ENCODE results near the gene HCN4. TPM values are rescaled to one million over a fixed set of nuclear protein-coding genes. Genes with fewer than 3 reads are reported as not detected.
"Not testable (repeated sequence)": the region's sequence is repeated elsewhere in the genome, so short reads cannot be mapped to it uniquely, and the experiment has no call there.

The HCN4 gene
- total and polyA plus RNA-seq, 2 of the 8 experiments (the other 6 are each of a cell fraction or from before 2014, with no cell fraction given), result 3.7 to 8.5 TPM

DNA sequence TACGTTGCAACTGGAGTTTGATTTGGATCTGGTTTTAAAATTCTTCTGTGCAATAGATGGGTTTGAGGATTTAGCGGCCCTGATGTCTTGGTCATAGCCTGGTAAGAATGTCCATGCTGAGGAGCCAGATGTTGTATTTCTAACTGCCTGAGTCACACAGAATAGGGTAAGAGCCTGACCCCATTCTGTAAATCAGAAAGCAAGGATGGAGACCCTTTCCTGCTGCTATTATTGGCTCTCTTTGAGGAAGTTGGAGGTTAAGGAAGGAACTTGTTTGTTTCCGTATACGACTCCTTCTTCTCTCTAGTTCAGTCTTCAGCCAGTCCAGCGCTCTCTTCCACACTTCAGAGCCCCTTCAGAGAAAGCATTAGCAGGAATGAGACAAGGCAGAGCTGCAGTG, 65.1 kb downstream of the HCN4 start (continued):
- TF ChIP-seq MAFK (IDR thresholded peaks at IDR 0.05; ENCODE audit: low read depth, low read length), result no peak

DNA sequence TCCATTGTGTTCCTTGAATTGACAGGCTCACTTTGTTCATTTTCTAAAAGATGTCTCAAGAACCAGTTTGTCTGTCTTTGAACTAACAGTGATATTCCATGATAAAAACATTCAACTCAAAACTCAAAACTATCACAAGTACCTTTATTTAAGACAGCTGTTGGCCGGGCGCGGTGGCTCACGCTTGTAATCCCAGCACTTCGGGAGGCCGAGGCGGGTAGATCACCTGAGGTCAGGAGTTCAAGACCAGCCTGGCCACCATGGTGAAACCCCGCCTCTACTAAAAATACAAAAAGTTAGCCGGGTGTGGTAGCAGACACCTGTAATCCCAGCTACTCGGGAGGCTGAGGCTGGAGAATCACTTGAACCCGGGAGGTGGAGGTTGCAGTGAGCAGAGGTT, 68.5 kb downstream of the HCN4 start:
- H3K18ac ChIP-seq (ENCODE audit: extremely low read depth, low read length); H2AK5ac ChIP-seq (ENCODE audit: low read depth, low read length); H4K5ac ChIP-seq (ENCODE audit: insufficient read length, low read depth, low read length); H3K4me2 ChIP-seq (ENCODE audit: insufficient read depth in 1 of 2, low read depth in 2 of 2, low read length in 2 of 2); H2BK15ac ChIP-seq (ENCODE audit: low read length); H2BK20ac ChIP-seq (ENCODE audit: low read length); H3K4ac ChIP-seq (replicated peaks; ENCODE audit: insufficient read length, low read depth, low read length); H4K8ac ChIP-seq (ENCODE audit: extremely low read depth, insufficient read depth, low read length); H3K56ac ChIP-seq (replicated peaks; ENCODE audit: insufficient read length, low read depth, low read length); H3K23me2 ChIP-seq (ENCODE audit: low read depth, low read length); H2BK120ac ChIP-seq (replicated peaks; ENCODE audit: low read depth, low read length); H4K91ac ChIP-seq (replicated peaks; ENCODE audit: insufficient read length, low read length); POLR2A ChIA-PET (ENCODE audit: partially characterized antibody); H3K9me3 ChIP-seq (ENCODE audit: insufficient read depth in 2 of 2, low read depth in 1 of 2, low read length in 1 of 2); H3K14ac ChIP-seq (ENCODE audit: insufficient read length); CTCF ChIA-PET (ENCODE audit: partially characterized antibody); DNase-seq (ENCODE audit: low read depth in 1 of 2, low spot score in 2 of 2); H3K23ac ChIP-seq (ENCODE audit: insufficient read length); H3K4me3 ChIP-seq (ENCODE audit: extremely low read depth in 1 of 4, insufficient read depth in 2 of 4, low read depth in 3 of 4, low read length in 4 of 4); H2AFZ ChIP-seq (ENCODE audit: low read length); H4K20me1 ChIP-seq (replicated peaks in 1 of 2; ENCODE audit: control insufficient read depth in 1 of 2, insufficient read depth in 2 of 2, low read length in 2 of 2); H3K79me2 ChIP-seq (ENCODE audit: control insufficient read depth in 1 of 2, insufficient read depth in 2 of 2, low read length in 2 of 2); H3K27ac ChIP-seq (ENCODE audit: low read depth, low read length); H3K27me3 ChIP-seq (replicated peaks in 1 of 4; ENCODE audit: control insufficient read depth in 3 of 4, extremely low read depth in 1 of 4, insufficient read depth in 3 of 4, low read length in 3 of 4); H2BK12ac ChIP-seq (ENCODE audit: low read depth, low read length); H3K79me1 ChIP-seq (ENCODE audit: low read depth, low read length); FAIRE-seq; H2BK5ac ChIP-seq (ENCODE audit: low read depth, low read length); H3K9ac ChIP-seq (replicated peaks in 1 of 4; ENCODE audit: extremely low read depth in 1 of 4, low read depth in 3 of 4, low read length in 3 of 4); H3K4me1 ChIP-seq (replicated peaks in 1 of 4; ENCODE audit: control insufficient read depth in 3 of 4, insufficient read depth in 4 of 4, low read length in 3 of 4): not testable (repeated sequence)
- H3K36me3 ChIP-seq (ENCODE audit: control insufficient read depth in 2 of 4, insufficient read depth in 4 of 4, low read length in 3 of 4), result peaks cover 12 to 38% (median 21%) of the 10 kb centered on the region in 4 experiments; a peak in 7 of 8 replicates
- 92% methylated on average over 11 of the region's 11 CpGs; no CpG with 5 or more reads in 1 of the 2 experiments for WGBS, 2 experiments (ENCODE audit: extremely low coverage in 1 of 2, insufficient coverage in 1 of 2, insufficient read length in 1 of 2, insufficient replicate concordance in 2 of 2, low coverage in 1 of 2, low lambda C conversion rate in 2 of 2, missing lambda C conversion rate in 1 of 2)
